Ascending aorta (tissue), 2 donors: ENCODE results near the gene PNPT1. TPM values are rescaled to one million over a fixed set of nuclear protein-coding genes. Genes with fewer than 3 reads are reported as not detected.
"Not testable (repeated sequence)": the region's sequence is repeated elsewhere in the genome, so short reads cannot be mapped to it uniquely, and the experiment has no call there.

Source experiments
- DNase-seq, 2 donors: peaks; one replicate each; pipeline ENCODE4 v3.0.0-alpha.2; 2019; ENCODE audit warnings: low spot score in 2 of 2
- H3K27ac ChIP-seq, 2 donors: fragments of 200-600 bp; sonication (generic); one replicate each; pipeline ENCODE4 v1.5.1; 2016 to 2017; ENCODE audit warnings: mild to moderate bottlenecking in 1 of 2
- H3K27me3 ChIP-seq: fragments of 200-600 bp; sonication (generic); one replicate; pipeline ENCODE4 v1.5.1; 2017
- H3K36me3 ChIP-seq, 2 donors: fragments of 200-600 bp; sonication (generic); one replicate each; pipeline ENCODE4 v1.5.1; 2016
- H3K4me1 ChIP-seq, 2 donors: fragments of 200-600 bp; sonication (generic); one replicate each; pipeline ENCODE4 v1.5.1; 2016 to 2017; ENCODE audit warnings: mild to moderate bottlenecking in 1 of 2
- H3K4me3 ChIP-seq, 2 donors: fragments of 200-600 bp; sonication (generic); one replicate each; pipeline ENCODE4 v1.5.1; 2016 to 2017; ENCODE audit warnings: mild to moderate bottlenecking in 1 of 2
- H3K9me3 ChIP-seq, 2 donors: fragments of 200-600 bp; sonication (generic); one replicate each; pipeline ENCODE4 v1.5.1; 2016
- CTCF ChIP-seq, 3 experiments: fragments of 200-600 bp in 2 of 3; fragments of 450-650 bp in 1 of 3; sonication (generic) in 2 of 3; IDR thresholded peaks; one replicate each; pipeline ENCODE4 v1.5.1; 2016 to 2019; ENCODE audit warnings: antibody characterized with exemption in 3 of 3, mild to moderate bottlenecking in 1 of 3, moderate library complexity in 1 of 3
- intact Hi-C: fragments of 100-400 bp; cut with DNase I; formaldehyde crosslinking; loops from one replicate; pipeline ENCODE4 v1.15.1; 2023
- total RNA-seq: library from RNA; depleted of rRNA; stranded (reverse); fragments of >200 nt; gene quantifications from one replicate; pipeline ENCODE4 v1.1.0, GENCODE V29; 2016

Gene PNPT1
- total RNA-seq, 1 donor from 2014 or later = 4.2 TPM

- no peak for TF ChIP-seq CTCF (IDR thresholded peaks at IDR 0.05)
- Histone ChIP-seq H3K4me3 (no peak overlapping the region), H3K36me3 (no peaks in the 10 kb centered on the region), H3K27me3 (no peaks in the 10 kb centered on the region), H3K9me3 (no peaks in the 10 kb centered on the region), H3K27ac (no peak overlapping the region), H3K4me1 (no peaks in the 10 kb centered on the region)
- intact Hi-C loops = no loop called here
- no peak for DNase-seq
These were observed 11.5 kb upstream of the PNPT1 start for GRCh38 chr2:55705027-55705653.

- Histone ChIP-seq H3K27ac (no peak overlapping the region), H3K4me1 (no peaks in the 10 kb centered on the region), H3K36me3 (no peaks in the 10 kb centered on the region), H3K27me3 (no peaks in the 10 kb centered on the region), H3K4me3 (no peak overlapping the region), H3K9me3 (no peaks in the 10 kb centered on the region)
- DNase-seq = no peak
- TF ChIP-seq CTCF (IDR thresholded peaks at IDR 0.05) = no peak
- intact Hi-C loops = no loop called here
These were observed 9.7 kb upstream of the PNPT1 start for GRCh38 chr2:55703350-55703749.

- H3K4me1 ChIP-seq, DNase-seq, H3K27me3 ChIP-seq, H3K36me3 ChIP-seq, H3K27ac ChIP-seq, H3K9me3 ChIP-seq: not testable (repeated sequence)
- peak overlapping the region; percentile 67 to 91 for H3K4me3 ChIP-seq
- intact Hi-C loops = loop anchor here (1.0 kb wide), 1 partner anchor 74 kb away; no protein-coding TSS in a partner anchor
These were observed 904 bp downstream of the PNPT1 start for GRCh38 chr2:55692740-55693139.

GRCh38 chr2:55672630-55673029 lies 21.0 kb downstream of the PNPT1 start:
- no peak overlapping the region for H3K27ac ChIP-seq
- peaks cover 14 to 25% of the 10 kb centered on the region in 2 donors for H3K36me3 ChIP-seq
- H3K4me1 ChIP-seq = no peaks in the 10 kb centered on the region
- DNase-seq = no peak
- TF ChIP-seq CTCF (IDR thresholded peaks at IDR 0.05) = no peak
- no peaks in the 10 kb centered on the region for H3K27me3 ChIP-seq
- H3K9me3 ChIP-seq = no peaks in the 10 kb centered on the region
- intact Hi-C loops = no loop called here
- H3K4me3 ChIP-seq = no peak overlapping the region

GRCh38 chr2:55668956-55669355 lies 24.7 kb downstream of the PNPT1 start:
- DNase-seq = no peak
- no peak overlapping the region for H3K27ac ChIP-seq
- peaks cover 17 to 36% of the 10 kb centered on the region in 2 donors for H3K36me3 ChIP-seq
- intact Hi-C loops = no loop called here
- no peak for TF ChIP-seq CTCF (IDR thresholded peaks at IDR 0.05)
- no peak overlapping the region for H3K4me3 ChIP-seq
- no peaks in the 10 kb centered on the region for H3K27me3 ChIP-seq
- H3K4me1 ChIP-seq = no peaks in the 10 kb centered on the region
- H3K9me3 ChIP-seq = no peaks in the 10 kb centered on the region

- H3K4me1 ChIP-seq = no peaks in the 10 kb centered on the region
- TF ChIP-seq CTCF (IDR thresholded peaks at IDR 0.05) = no peak
- intact Hi-C loops = no loop called here
- H3K9me3 ChIP-seq = no peaks in the 10 kb centered on the region
- H3K36me3 ChIP-seq = peaks cover 24 to 33% of the 10 kb centered on the region in 2 donors
- no peaks in the 10 kb centered on the region for H3K27me3 ChIP-seq
- no peak overlapping the region for H3K27ac ChIP-seq
- no peak overlapping the region for H3K4me3 ChIP-seq
- no peak for DNase-seq
These were observed 40.4 kb downstream of the PNPT1 start for GRCh38 chr2:55653255-55653654.
